Astrocyte (in vitro differentiated cells and primary cell): ENCODE measurements around the gene CNNM2.

Experiments used
- CTCF ChIP-seq: IDR thresholded peaks from 2 replicates; pipeline ENCODE4 v1.5.1; 2011; ENCODE audit warnings: low read depth, mild to moderate bottlenecking, inconsistent platforms, low read length, moderate library complexity; ENCODE audit not compliant: insufficient read depth
- EZH2 ChIP-seq: IDR thresholded peaks from 2 replicates; pipeline ENCODE4 v1.6.1; 2012; ENCODE audit warnings: mild to moderate bottlenecking, low read length, inconsistent platforms; ENCODE audit not compliant: insufficient read depth

- no peak for TF ChIP-seq CTCF
- TF ChIP-seq EZH2, result no peak
These were observed 52.7 kb downstream of the CNNM2 start for GRCh38 chr10:102970562-102971340.
